Measurements from ENCODE around the gene SIGLEC6.

The SIGLEC6 gene

DNA sequence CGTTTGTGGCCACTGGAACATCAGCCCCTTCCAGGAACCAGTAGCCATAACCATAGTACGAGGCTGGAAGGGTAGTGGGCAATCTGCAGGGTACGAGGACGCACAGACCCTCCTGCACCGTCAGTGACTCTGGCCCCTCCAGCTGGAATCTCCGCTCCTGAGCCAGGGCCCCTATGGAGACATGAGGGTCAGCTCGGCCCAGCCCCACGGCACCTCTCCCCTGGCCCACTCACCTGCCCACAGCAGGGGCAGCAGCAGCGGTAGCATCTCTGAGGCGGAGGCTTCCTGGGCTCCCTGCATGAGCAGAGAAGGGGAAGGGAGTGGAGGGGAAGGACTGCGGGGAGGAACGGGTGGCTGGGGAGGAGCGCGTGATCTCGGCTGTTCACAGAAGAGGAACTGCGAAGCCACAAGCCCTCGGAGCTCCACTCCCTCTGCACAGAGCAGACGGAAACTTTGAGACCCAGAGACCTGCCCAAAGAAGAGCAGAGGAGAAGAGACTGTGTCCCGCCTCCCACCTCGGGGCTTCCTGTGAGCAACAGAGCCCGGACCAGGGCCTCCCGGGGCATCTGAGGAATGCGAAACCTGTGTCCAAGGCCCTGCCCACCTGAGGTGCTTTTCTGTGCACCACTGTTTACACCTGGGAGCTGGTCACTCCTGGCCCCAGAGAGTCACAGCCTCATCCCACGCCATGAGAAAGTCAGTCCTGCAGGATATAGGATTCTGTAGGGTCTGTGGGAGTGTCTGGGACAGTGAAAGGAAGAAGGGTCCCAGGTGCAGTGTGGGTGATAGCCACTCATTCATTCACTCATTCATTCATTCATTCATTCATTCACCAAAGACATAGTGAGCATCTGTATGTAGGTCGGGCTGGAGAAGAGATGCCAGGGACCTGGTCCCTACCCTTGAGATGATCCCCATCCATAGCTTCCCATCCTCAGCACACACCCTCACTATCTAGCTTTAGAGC is at the start of gene SIGLEC6:
Gene SIGLEC6, minus strand, starts transcription at position 322 of the 967 bp plus-strand sequence. Its CDS starts 22 bp downstream, at position 300.
- in situ Hi-C loops (cut with MboI; ENCODE audit: low pct_unique_long_range_greater_than_20kb, low sequenced_read_pairs, unreplicated experiment), result no loop called here
- peak; percentile 60 for DNase-seq (ENCODE audit: low spot score)
- TF ChIP-seq, protein P1, sequence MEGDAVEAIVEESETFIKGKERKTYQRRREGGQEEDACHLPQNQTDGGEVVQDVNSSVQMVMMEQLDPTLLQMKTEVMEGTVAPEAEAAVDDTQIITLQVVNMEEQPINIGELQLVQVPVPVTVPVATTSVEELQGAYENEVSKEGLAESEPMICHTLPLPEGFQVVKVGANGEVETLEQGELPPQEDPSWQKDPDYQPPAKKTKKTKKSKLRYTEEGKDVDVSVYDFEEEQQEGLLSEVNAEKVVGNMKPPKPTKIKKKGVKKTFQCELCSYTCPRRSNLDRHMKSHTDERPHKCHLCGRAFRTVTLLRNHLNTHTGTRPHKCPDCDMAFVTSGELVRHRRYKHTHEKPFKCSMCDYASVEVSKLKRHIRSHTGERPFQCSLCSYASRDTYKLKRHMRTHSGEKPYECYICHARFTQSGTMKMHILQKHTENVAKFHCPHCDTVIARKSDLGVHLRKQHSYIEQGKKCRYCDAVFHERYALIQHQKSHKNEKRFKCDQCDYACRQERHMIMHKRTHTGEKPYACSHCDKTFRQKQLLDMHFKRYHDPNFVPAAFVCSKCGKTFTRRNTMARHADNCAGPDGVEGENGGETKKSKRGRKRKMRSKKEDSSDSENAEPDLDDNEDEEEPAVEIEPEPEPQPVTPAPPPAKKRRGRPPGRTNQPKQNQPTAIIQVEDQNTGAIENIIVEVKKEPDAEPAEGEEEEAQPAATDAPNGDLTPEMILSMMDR (IDR thresholded peaks at IDR 0.05; ENCODE audit: extremely low read depth, insufficient read depth, missing control alignments), result no peak

DNA sequence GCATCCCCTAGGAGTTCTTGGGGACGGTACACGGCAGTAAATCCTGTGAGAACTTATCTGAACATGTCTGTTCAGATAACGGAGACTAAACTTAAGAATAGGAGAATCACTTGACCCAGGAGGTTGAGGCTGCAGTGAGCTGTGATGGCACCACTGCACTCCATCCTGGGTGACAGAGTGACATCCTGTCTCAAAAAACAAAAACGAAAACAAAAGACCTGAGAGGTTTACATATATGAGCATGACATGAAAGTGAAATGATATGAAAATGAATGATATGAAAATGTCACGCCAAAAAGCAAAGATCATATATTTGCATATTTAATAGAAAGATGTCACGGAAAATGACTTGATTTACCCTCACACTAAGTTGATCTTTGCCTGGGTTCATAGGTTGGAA is 45.4 kb upstream of the SIGLEC6 start:
- no peak for DNase-seq (ENCODE audit: low spot score)
- TF ChIP-seq, protein P1 (IDR thresholded peaks at IDR 0.05; ENCODE audit: extremely low read depth, insufficient read depth, missing control alignments), result no peak
- in situ Hi-C loops (cut with MboI; ENCODE audit: low pct_unique_long_range_greater_than_20kb, low sequenced_read_pairs, unreplicated experiment), result no loop called here

DNA sequence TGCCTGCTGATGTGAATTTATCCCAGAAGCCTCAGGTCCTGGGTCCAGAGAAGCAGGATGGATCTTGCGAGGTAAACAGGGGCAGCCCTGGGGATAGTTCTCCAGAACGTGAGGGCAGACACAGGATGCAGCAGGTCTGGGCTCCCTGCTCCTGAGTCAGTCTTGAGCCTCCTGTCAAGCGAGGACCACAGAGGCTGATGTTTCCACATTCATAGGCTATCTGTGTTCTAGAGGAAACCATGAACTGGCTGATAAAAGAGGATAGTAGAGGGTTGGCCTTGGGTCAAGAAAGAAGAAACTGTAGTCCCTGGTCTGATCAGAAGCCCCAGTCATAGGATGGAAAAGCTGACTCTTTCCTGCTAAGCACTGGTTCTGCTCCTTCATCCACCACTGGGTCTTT is 41.9 kb upstream of the SIGLEC6 start:
- no peak for DNase-seq (ENCODE audit: low spot score)
- TF ChIP-seq, protein P1 (IDR thresholded peaks at IDR 0.05; ENCODE audit: extremely low read depth, insufficient read depth, missing control alignments), result no peak

DNA sequence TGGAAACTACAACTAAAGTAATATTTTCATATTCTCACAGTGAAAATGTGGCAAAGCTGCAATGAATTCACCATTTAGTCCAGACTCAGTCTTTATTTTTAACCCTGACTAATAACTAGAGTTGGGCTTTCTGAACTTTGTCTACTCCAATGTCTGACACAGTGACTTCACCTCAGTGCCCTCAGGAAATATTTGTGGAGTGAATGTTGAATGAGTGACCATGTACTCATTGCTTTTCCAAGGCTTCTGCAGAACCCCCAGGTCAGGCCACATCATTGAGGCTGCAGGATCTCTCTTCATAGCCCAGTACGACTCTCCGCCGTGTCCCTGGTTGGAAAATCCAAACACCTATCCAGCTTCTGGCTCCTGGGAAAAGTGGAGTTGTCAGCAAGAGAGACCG is 41.4 kb upstream of the SIGLEC6 start:
- TF ChIP-seq, protein P1 (IDR thresholded peaks at IDR 0.05; ENCODE audit: extremely low read depth, insufficient read depth, missing control alignments), result no peak
- DNase-seq (ENCODE audit: low spot score), result no peak
- in situ Hi-C loops (cut with MboI; ENCODE audit: low pct_unique_long_range_greater_than_20kb, low sequenced_read_pairs, unreplicated experiment), result no loop called here

More for the DNA sequence above, 41.9 kb upstream of the SIGLEC6 start:
- in situ Hi-C loops (cut with MboI; ENCODE audit: low pct_unique_long_range_greater_than_20kb, low sequenced_read_pairs, unreplicated experiment), result no loop called here

DNA sequence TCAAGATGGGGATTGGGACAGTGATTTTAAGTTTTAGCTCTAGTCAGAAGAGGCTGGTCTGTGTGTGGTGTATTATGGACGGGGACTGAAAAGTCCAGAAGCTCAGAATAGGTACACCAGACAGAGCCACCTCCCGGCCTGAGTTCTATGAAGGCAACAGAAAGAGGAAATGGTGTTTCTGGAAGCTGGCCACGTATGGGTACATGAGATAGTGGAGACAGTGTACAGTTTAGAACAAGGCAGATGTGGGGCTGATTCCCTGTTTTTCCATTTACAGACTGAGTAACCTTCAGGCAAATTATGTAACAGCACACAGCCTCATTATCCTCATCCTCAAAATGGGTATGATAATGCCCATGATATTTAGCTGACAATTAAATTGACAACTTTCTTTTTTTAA is 40.9 kb upstream of the SIGLEC6 start:
- DNase-seq (ENCODE audit: low spot score), result no peak
- in situ Hi-C loops (cut with MboI; ENCODE audit: low pct_unique_long_range_greater_than_20kb, low sequenced_read_pairs, unreplicated experiment), result no loop called here
- TF ChIP-seq, protein P1 (IDR thresholded peaks at IDR 0.05; ENCODE audit: extremely low read depth, insufficient read depth, missing control alignments), result no peak

DNA sequence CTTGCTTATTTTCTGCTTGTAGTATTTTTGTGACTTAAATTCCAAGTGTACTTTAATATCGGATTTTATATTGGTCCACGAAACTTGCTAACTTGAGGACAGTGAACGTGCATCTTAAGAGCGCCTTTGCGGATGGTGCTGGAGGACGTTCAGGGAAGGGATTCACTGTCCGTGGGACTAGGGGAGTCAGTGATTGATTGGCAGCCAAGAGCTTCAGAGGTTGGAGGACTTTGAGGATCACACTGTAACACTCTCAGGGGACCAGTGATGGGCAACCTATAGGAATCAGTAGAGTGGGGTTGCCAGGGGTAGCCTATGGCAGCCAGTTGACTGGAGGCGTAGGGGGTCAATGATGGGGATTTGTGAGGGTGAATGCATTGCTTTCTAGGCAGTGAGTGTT is 40.1 kb upstream of the SIGLEC6 start:
- DNase-seq (ENCODE audit: low spot score), result no peak
- TF ChIP-seq, protein P1 (IDR thresholded peaks at IDR 0.05; ENCODE audit: extremely low read depth, insufficient read depth, missing control alignments), result no peak
- in situ Hi-C loops (cut with MboI; ENCODE audit: low pct_unique_long_range_greater_than_20kb, low sequenced_read_pairs, unreplicated experiment), result no loop called here

All from GM13977 (cell line).